Central memory CD8-positive, alpha-beta T cell (primary cell): Measurements from ENCODE around the gene AKIRIN1.
"Not testable (repeated sequence)": the region's sequence is repeated elsewhere in the genome, so short reads cannot be mapped to it uniquely, and the experiment has no call there.

Experiments
- ATAC-seq: fragments of 150-1000 bp; cut with Tn5 transposase; replicated peaks from 2 replicates; pipeline ENCODE4 v1.10.0; 2022; ENCODE audit warnings: mild to moderate bottlenecking, moderate FRiP score, moderate number of reproducible peaks; ENCODE audit not compliant: poor library complexity, severe bottlenecking; ENCODE audit errors: extremely low read depth
- DNase-seq, 2 donors: peaks; one replicate each; pipeline ENCODE4 v3.0.0; 2021; ENCODE audit warnings: low spot score in 2 of 2
- H3K27ac Mint-ChIP-seq: one replicate; pipeline ENCODE4 v1.8.0; 2022; ENCODE audit warnings: low read depth, mild to moderate bottlenecking, moderate library complexity, mixed read lengths
- H3K27me3 Mint-ChIP-seq: one replicate; pipeline ENCODE4 v1.8.0; 2022; ENCODE audit warnings: mixed read lengths
- H3K36me3 Mint-ChIP-seq: one replicate; pipeline ENCODE4 v1.8.0; 2022; ENCODE audit warnings: mild to moderate bottlenecking, moderate library complexity, mixed read lengths; ENCODE audit not compliant: insufficient read depth
- H3K4me1 Mint-ChIP-seq: one replicate; pipeline ENCODE4 v1.8.0; 2022; ENCODE audit warnings: mixed read lengths
- H3K4me3 Mint-ChIP-seq: one replicate; pipeline ENCODE4 v1.8.0; 2022; ENCODE audit warnings: mild to moderate bottlenecking, moderate library complexity, mixed read lengths
- H3K9me3 Mint-ChIP-seq: one replicate; pipeline ENCODE4 v1.8.0; 2022; ENCODE audit warnings: mixed read lengths

AKIRIN1 gene

GRCh38 chr1:38977399-38978244, 13.5 kb upstream of the AKIRIN1 start:
- H3K27me3 Mint-ChIP-seq, H3K36me3 Mint-ChIP-seq, H3K9me3 Mint-ChIP-seq, H3K4me1 Mint-ChIP-seq, H3K27ac Mint-ChIP-seq: not testable (repeated sequence)
- peak overlapping the region; percentile 40 for H3K4me3 Mint-ChIP-seq
- ATAC-seq = peak; percentile 77
- peak; percentile 28 to 64 for DNase-seq

- ATAC-seq, H3K27ac Mint-ChIP-seq, H3K36me3 Mint-ChIP-seq, H3K4me3 Mint-ChIP-seq, H3K4me1 Mint-ChIP-seq, DNase-seq, H3K9me3 Mint-ChIP-seq, H3K27me3 Mint-ChIP-seq: not testable (repeated sequence)
Measured at GRCh38 chr1:38978245-38978542, 12.9 kb upstream of the AKIRIN1 start.

GRCh38 chr1:38979380-38979779, 11.7 kb upstream of the AKIRIN1 start:
- H3K27ac Mint-ChIP-seq, H3K27me3 Mint-ChIP-seq, H3K9me3 Mint-ChIP-seq, ATAC-seq, H3K4me3 Mint-ChIP-seq, H3K36me3 Mint-ChIP-seq, DNase-seq, H3K4me1 Mint-ChIP-seq: not testable (repeated sequence)

- no peak for ATAC-seq
- Mint-ChIP-seq H3K36me3 (peaks cover 23% of the 10 kb centered on the region), H3K27ac (peak overlapping the region; percentile 59), H3K4me1 (peaks cover 29% of the 10 kb centered on the region), H3K9me3 (no peaks in the 10 kb centered on the region), H3K27me3 (no peaks in the 10 kb centered on the region), H3K4me3 (peak overlapping the region; percentile 81)
- no peak for DNase-seq
Measured at GRCh38 chr1:38989979-38990378, 1.1 kb upstream of the AKIRIN1 start.

- peaks cover 33% of the 10 kb centered on the region for H3K4me1 Mint-ChIP-seq
- H3K36me3 Mint-ChIP-seq = peaks cover 27% of the 10 kb centered on the region
- H3K9me3 Mint-ChIP-seq = no peaks in the 10 kb centered on the region
- DNase-seq = no peak
- no peaks in the 10 kb centered on the region for H3K27me3 Mint-ChIP-seq
- peak overlapping the region; percentile 81 for H3K4me3 Mint-ChIP-seq
- peak overlapping the region; percentile 67 for H3K27ac Mint-ChIP-seq
- peak; percentile 3 for ATAC-seq
Measured at GRCh38 chr1:38990386-38990737, 714 bp upstream of the AKIRIN1 start.

- Mint-ChIP-seq H3K27ac (peak overlapping the region; percentile 57), H3K27me3 (no peaks in the 10 kb centered on the region), H3K9me3 (no peaks in the 10 kb centered on the region), H3K36me3 (peaks cover 35% of the 10 kb centered on the region), H3K4me3 (peak overlapping the region; percentile 81), H3K4me1 (peaks cover 44% of the 10 kb centered on the region)
- no peak for ATAC-seq
- DNase-seq = no peak
Measured at GRCh38 chr1:38991638-38992411, 749 bp downstream of the AKIRIN1 start.

GRCh38 chr1:38992412-38993111, 1.5 kb downstream of the AKIRIN1 start:
- Mint-ChIP-seq H3K27ac (peak overlapping the region; percentile 57), H3K36me3 (peaks cover 35% of the 10 kb centered on the region), H3K27me3 (no peaks in the 10 kb centered on the region), H3K4me3 (peak overlapping the region; percentile 81), H3K4me1 (peaks cover 52% of the 10 kb centered on the region), H3K9me3 (no peaks in the 10 kb centered on the region)
- DNase-seq (no peak), ATAC-seq (no peak)

GRCh38 chr1:38994196-38994595, 3.1 kb downstream of the AKIRIN1 start:
- DNase-seq (no peak), ATAC-seq (no peak)
- H3K27me3 Mint-ChIP-seq = no peaks in the 10 kb centered on the region
- no peaks in the 10 kb centered on the region for H3K9me3 Mint-ChIP-seq
- H3K27ac Mint-ChIP-seq = no peak overlapping the region
- peaks cover 61% of the 10 kb centered on the region for H3K4me1 Mint-ChIP-seq
- H3K4me3 Mint-ChIP-seq = no peak overlapping the region
- peaks cover 43% of the 10 kb centered on the region for H3K36me3 Mint-ChIP-seq

- Mint-ChIP-seq H3K4me1 (peaks cover 58% of the 10 kb centered on the region), H3K27ac (peak overlapping the region; percentile 82), H3K36me3 (peaks cover 69% of the 10 kb centered on the region), H3K27me3 (no peaks in the 10 kb centered on the region), H3K9me3 (no peaks in the 10 kb centered on the region), H3K4me3 (peak overlapping the region; percentile 66)
- ATAC-seq = peak; percentile 62
- DNase-seq = no peak
Measured at GRCh38 chr1:38997034-38997900, 6.2 kb downstream of the AKIRIN1 start.

GRCh38 chr1:38997901-38998190, 6.8 kb downstream of the AKIRIN1 start:
- peak overlapping the region; percentile 82 for H3K27ac Mint-ChIP-seq
- no peak for ATAC-seq
- H3K36me3 Mint-ChIP-seq = peaks cover 71% of the 10 kb centered on the region
- no peaks in the 10 kb centered on the region for H3K9me3 Mint-ChIP-seq
- H3K27me3 Mint-ChIP-seq = no peaks in the 10 kb centered on the region
- peaks cover 52% of the 10 kb centered on the region for H3K4me1 Mint-ChIP-seq
- H3K4me3 Mint-ChIP-seq = peak overlapping the region; percentile 66
- no peak for DNase-seq

GRCh38 chr1:39001516-39002421, 10.7 kb downstream of the AKIRIN1 start:
- H3K4me1 Mint-ChIP-seq = peaks cover 25% of the 10 kb centered on the region
- no peaks in the 10 kb centered on the region for H3K27me3 Mint-ChIP-seq
- ATAC-seq = no peak
- no peak overlapping the region for H3K4me3 Mint-ChIP-seq
- no peaks in the 10 kb centered on the region for H3K9me3 Mint-ChIP-seq
- H3K27ac Mint-ChIP-seq = peak overlapping the region; percentile 84
- peaks cover 79% of the 10 kb centered on the region for H3K36me3 Mint-ChIP-seq
- no peak for DNase-seq
